HepG2 (cell line): ENCODE data around the gene RAPGEF2. TPM values are rescaled to one million over a fixed set of nuclear protein-coding genes. Genes with fewer than 3 reads are reported as not detected.

Experiments used
- ATAC-seq: fragments of 200-7000 bp; cut with Tn5 transposase; 3 replicates; pipeline ENCODE4 v1.9.1; 2020; ENCODE audit warnings: mild to moderate bottlenecking, moderate library complexity
- BruUV-seq: library from RNA; stranded (reverse); fragments of 400-500 nt; replicated peaks from 2 replicates; lab custom pipeline; 2021; lab: Mats Ljungman, UMichigan
- CTCF ChIA-PET: fragments of 300-600 bp; formaldehyde crosslinking; extraction: SDS; loops from one replicate; lab custom pipeline; 2021; ENCODE audit warnings: low total read pairs, inconsistent platforms, low intra/inter-chr PET ratio; lab: Yijun Ruan, JAX
- POLR2A ChIA-PET: fragments of 350-600 bp; sonication (Branson Sonifier 250); formaldehyde crosslinking; loops from one replicate; lab custom pipeline; 2020; ENCODE audit warnings: antibody characterized with exemption, inconsistent platforms; lab: Yijun Ruan, JAX
- DNase-seq: peaks from one replicate; pipeline ENCODE4 v3.0.0-alpha.2; 2015; ENCODE audit warnings: low spot score
- FAIRE-seq: peaks from 3 replicates; lab custom pipeline; 2011; peaks lifted over from hg19 to GRCh38; lab: Jason Lieb, UNC
- H2AFZ ChIP-seq: one replicate; pipeline ENCODE4 v1.6.1; 2011; ENCODE audit warnings: low read length, inconsistent platforms
- H3K27ac ChIP-seq: fragments of 300-600 bp; 3 replicates; pipeline ENCODE4 v1.8.0; 2011; ENCODE audit warnings: mixed run types, mild to moderate bottlenecking, mixed read lengths, low read length, inconsistent platforms; ENCODE audit not compliant: insufficient read depth; ENCODE audit errors: extremely low read length
- H3K27me3 ChIP-seq, 2 experiments: fragments of 200-600 bp in 1 of 2; 2 replicates in 1 of 2; 3 replicates in 1 of 2; pipeline versions ENCODE4 v1.6.0 to v1.8.0; 2011; ENCODE audit warnings: low read length in 2 of 2, mild to moderate bottlenecking in 2 of 2, moderate library complexity in 2 of 2, inconsistent platforms in 1 of 2; ENCODE audit not compliant: insufficient read depth in 2 of 2, control insufficient read depth in 1 of 2
- H3K36me3 ChIP-seq, 2 experiments: fragments of 200-600 bp in 1 of 2; replicated peaks in 1 of 2; 2 replicates in 1 of 2; 3 replicates in 1 of 2; pipeline versions ENCODE4 v1.5.1 to v1.8.0; 2011; ENCODE audit warnings: low read length in 2 of 2, inconsistent platforms in 1 of 2; ENCODE audit not compliant: insufficient read depth in 2 of 2, control insufficient read depth in 1 of 2
- H3K4me1 ChIP-seq: 2 replicates; pipeline ENCODE4 v1.5.1; 2012; ENCODE audit warnings: low read length, inconsistent platforms; ENCODE audit not compliant: insufficient read depth
- H3K4me2 ChIP-seq: 2 replicates; pipeline ENCODE4 v1.6.0; 2011; ENCODE audit warnings: low read depth, low read length, inconsistent platforms
- H3K4me3 ChIP-seq, 3 experiments: fragments of 200-600 bp in 1 of 3; sonication (generic), shearing (Covaris generic) in 1 of 3; replicated peaks in 1 of 3; 2 replicates each; pipeline ENCODE4 v1.5.1; 2011 to 2016; ENCODE audit warnings: low read length in 3 of 3, inconsistent platforms in 2 of 3, low read depth in 2 of 3, mild to moderate bottlenecking in 2 of 3, control low read depth in 1 of 3, mixed read lengths in 1 of 3; ENCODE audit not compliant: insufficient read depth in 1 of 3
- H3K79me2 ChIP-seq: one replicate; pipeline ENCODE4 v1.6.1; 2011; ENCODE audit warnings: low read length, inconsistent platforms; ENCODE audit not compliant: insufficient read depth
- H3K9ac ChIP-seq: 2 replicates; pipeline ENCODE4 v1.6.0; 2011; ENCODE audit warnings: mild to moderate bottlenecking, low read depth, low read length, inconsistent platforms; ENCODE audit not compliant: insufficient read depth
- H3K9me3 ChIP-seq: 2 replicates; pipeline ENCODE4 v1.5.1; 2012; ENCODE audit warnings: mild to moderate bottlenecking, low read length
- H4K20me1 ChIP-seq: 2 replicates; pipeline ENCODE4 v1.6.0; 2011; ENCODE audit warnings: inconsistent platforms, mild to moderate bottlenecking, low read length, moderate library complexity; ENCODE audit not compliant: insufficient read depth
- ARHGAP35 ChIP-seq: sonication (generic); formaldehyde crosslinking; IDR thresholded peaks from 2 replicates; pipeline ENCODE4 v1.9.0; 2022; ENCODE audit warnings: mild to moderate bottlenecking, inconsistent platforms, moderate library complexity, missing genetic modification reagents, borderline replicate concordance
- DDIT3 ChIP-seq: sonication (generic); formaldehyde crosslinking; IDR thresholded peaks from 2 replicates; pipeline ENCODE4 v1.4.0; 2020; ENCODE audit warnings: mild to moderate bottlenecking, missing genetic modification reagents
- ELF4 ChIP-seq: sonication (generic); formaldehyde crosslinking; IDR thresholded peaks from 2 replicates; pipeline ENCODE4 v1.5.0; 2020; ENCODE audit warnings: missing genetic modification reagents, mild to moderate bottlenecking, moderate library complexity, borderline replicate concordance
- ETV5 ChIP-seq: IDR thresholded peaks from 2 replicates; pipeline ENCODE4 v1.6.1; 2018; ENCODE audit warnings: missing biosample characterization, missing genetic modification reagents, inconsistent platforms, borderline replicate concordance
- KDM5B ChIP-seq: sonication (generic); formaldehyde crosslinking; IDR thresholded peaks from 2 replicates; pipeline ENCODE4 v1.4.0; 2020; ENCODE audit warnings: missing genetic modification reagents, mild to moderate bottlenecking, borderline replicate concordance
- KLF15 ChIP-seq: sonication (generic); formaldehyde crosslinking; IDR thresholded peaks from 2 replicates; pipeline ENCODE4 v1.8.1; 2023; ENCODE audit warnings: borderline replicate concordance, mild to moderate bottlenecking, inconsistent platforms, missing genetic modification reagents, mixed read lengths
- KMT2B ChIP-seq: IDR thresholded peaks from 2 replicates; pipeline ENCODE4 v1.6.1; 2016; ENCODE audit warnings: missing genetic modification reagents, missing compliant biosample characterization
- MAFK ChIP-seq, 2 experiments: IDR thresholded peaks in 1 of 2; conservative IDR thresholded peaks in 1 of 2; 2 replicates each; pipeline ENCODE4 v1.6.1; 2011; ENCODE audit warnings: improper control_type of control experiment in 2 of 2, low read length in 2 of 2
- MBD4 ChIP-seq: IDR thresholded peaks from 2 replicates; pipeline ENCODE4 v1.6.1; 2012; ENCODE audit warnings: low read length, inconsistent platforms, borderline replicate concordance
- MIXL1 ChIP-seq: IDR thresholded peaks from 2 replicates; pipeline ENCODE4 v1.6.1; 2016
- NCOA1 ChIP-seq: sonication (generic); formaldehyde crosslinking; IDR thresholded peaks from 2 replicates; pipeline ENCODE4 v1.9.0; 2021; ENCODE audit warnings: missing genetic modification reagents
- PHB2 ChIP-seq: fragments of 450-650 bp; IDR thresholded peaks from 2 replicates; pipeline ENCODE4 v1.6.1; 2018; ENCODE audit not compliant: partially characterized antibody
- SRF ChIP-seq: IDR thresholded peaks from 2 replicates; pipeline ENCODE4 v1.6.1; 2011; ENCODE audit warnings: mild to moderate bottlenecking, low read depth, low read length, moderate library complexity
- THAP8 ChIP-seq: sonication (generic); formaldehyde crosslinking; IDR thresholded peaks from 2 replicates; pipeline ENCODE4 v1.5.1; 2020; ENCODE audit warnings: missing genetic modification reagents, mild to moderate bottlenecking, borderline replicate concordance
- ZBTB42 ChIP-seq: sonication (generic); formaldehyde crosslinking; IDR thresholded peaks from 2 replicates; pipeline ENCODE4 v1.5.0; 2020; ENCODE audit warnings: mild to moderate bottlenecking, missing genetic modification reagents
- ZFYVE20 ChIP-seq: sonication (generic); formaldehyde crosslinking; IDR thresholded peaks from 2 replicates; pipeline ENCODE4 v1.8.0; 2023; ENCODE audit warnings: low read depth, mild to moderate bottlenecking, moderate library complexity, missing genetic modification reagents, borderline replicate concordance
- ZNF468 ChIP-seq: sonication (generic); formaldehyde crosslinking; IDR thresholded peaks from 2 replicates; pipeline ENCODE4 v1.8.0; 2022; ENCODE audit warnings: mild to moderate bottlenecking, moderate library complexity, missing genetic modification reagents
- ZNF597 ChIP-seq: sonication (generic); formaldehyde crosslinking; IDR thresholded peaks from 2 replicates; pipeline ENCODE4 v1.5.0; 2020; ENCODE audit warnings: missing genetic modification reagents
- ZNF598 ChIP-seq: sonication (generic); formaldehyde crosslinking; IDR thresholded peaks from 2 replicates; pipeline ENCODE4 v1.5.1; 2020; ENCODE audit warnings: mild to moderate bottlenecking, missing genetic modification reagents, borderline replicate concordance
- WGBS: methylation state at CpG from one replicate; pipeline ENCODE4 v1.1.6; 2017; ENCODE audit warnings: low lambda C conversion rate; 5-methylcytosine and 5-hydroxymethylcytosine counted together
- in situ Hi-C: cut with HindIII; loops from 2 replicates; pipeline ENCODE4 v1.10.0; 2017; ENCODE audit warnings: low pct_unique_long_range_greater_than_20kb; ENCODE audit not compliant: extremely low pct_ligation_motif_present
- intact Hi-C: fragments of 100-400 bp; cut with micrococcal nuclease; formaldehyde crosslinking; loops from one replicate; pipeline ENCODE4 v1.10.0; 2022; ENCODE audit not compliant: unreplicated experiment
- polyA plus RNA-seq, 8 experiments: library from polyadenylated mRNA; depleted of rRNA in 3 of 8; stranded (reverse) in 7 of 8; unstranded in 1 of 8; fragments of >200 nt; fragmentation: Illumina TruSeq in 4 of 8; extraction: Trizol in 4 of 8; gene quantifications; 2 replicates each; pipeline versions ENCODE4 v1.2.1 to v1.2.3, GENCODE V29; 2011 to 2016; ENCODE audit warnings: low read depth in 4 of 8, missing spikeins in 1 of 8, mixed read lengths in 1 of 8; ENCODE audit not compliant: insufficient read depth in 1 of 8
- total RNA-seq, 5 experiments: library from RNA; depleted of rRNA; stranded (reverse); fragments of >200 nt; fragmentation: Illumina TruSeq; extraction: Trizol; gene quantifications; 2 replicates each; pipeline ENCODE4 v1.2.3, GENCODE V29; 2016; ENCODE audit warnings: low read depth in 1 of 5

RAPGEF2 gene
- total and polyA plus RNA-seq, 2 of the 13 experiments (the other 11 are each of a cell fraction or from before 2014, with no cell fraction given) = 19.2 to 23.0 TPM

GRCh38 chr4:159346681-159347080 is 243.8 kb downstream of the RAPGEF2 start:
- no peak for DNase-seq
- H3K9me3 ChIP-seq = no peaks in the 10 kb centered on the region
- H3K79me2 ChIP-seq = no peaks in the 10 kb centered on the region
- intact Hi-C loops (no loop called here), in situ Hi-C loops (no loop called here)
- H3K4me2 ChIP-seq = no peak overlapping the region
- peaks cover 4% of the 10 kb centered on the region for H3K4me1 ChIP-seq
- FAIRE-seq = no peak
- ChIA-PET CTCF (no interaction called here), POLR2A (no interaction called here)
- TF ChIP-seq MAFK (conservative IDR thresholded peaks at IDR 0.05 in 1 of 2, IDR thresholded peaks at IDR 0.05 in 1 of 2; ENCODE audit: low read length in 2 of 2) (no peak), ZBTB42 (no peak), KMT2B (CRISPR knock-in tag) (no peak), ZNF468 (CRISPR knock-in tag) (no peak), ETV5 (CRISPR knock-in tag) (no peak)
- H3K27ac ChIP-seq = no peak overlapping the region
- no peaks in the 10 kb centered on the region for H3K27me3 ChIP-seq
- H4K20me1 ChIP-seq = no peaks in the 10 kb centered on the region
- ATAC-seq = no peak
- H2AFZ ChIP-seq = no peak overlapping the region
- H3K9ac ChIP-seq = no peak overlapping the region
- no TSS peak for BruUV-seq
- WGBS = 97% methylated on average over 5 of the region's 5 CpGs
- H3K36me3 ChIP-seq = peaks cover 8 to 30% of the 10 kb centered on the region in 2 experiments
- no peak overlapping the region for H3K4me3 ChIP-seq

GRCh38 chr4:159347813-159348212 is 244.9 kb downstream of the RAPGEF2 start:
- Histone ChIP-seq H3K9ac (no peak overlapping the region), H3K4me3 (no peak overlapping the region), H3K9me3 (no peaks in the 10 kb centered on the region), H3K36me3 (peaks cover 7 to 34% of the 10 kb centered on the region in 2 experiments), H3K4me1 (no peaks in the 10 kb centered on the region), H2AFZ (no peak overlapping the region), H4K20me1 (no peaks in the 10 kb centered on the region), H3K4me2 (no peak overlapping the region), H3K27me3 (no peaks in the 10 kb centered on the region), H3K27ac (no peak overlapping the region), H3K79me2 (no peaks in the 10 kb centered on the region)
- WGBS = 98% methylated on average over 9 of the region's 9 CpGs
- no peak for DNase-seq
- intact Hi-C loops (no loop called here), in situ Hi-C loops (no loop called here)
- no peak for ATAC-seq
- TF ChIP-seq MIXL1 (CRISPR knock-in tag) (no peak), ZNF598 (CRISPR knock-in tag) (no peak), SRF (no peak), ELF4 (CRISPR knock-in tag) (no peak), DDIT3 (CRISPR knock-in tag) (no peak), ZNF597 (CRISPR knock-in tag) (no peak), ZFYVE20 (CRISPR knock-in tag) (no peak), KDM5B (no peak), ARHGAP35 (no peak), NCOA1 (CRISPR knock-in tag) (no peak), KLF15 (CRISPR knock-in tag) (no peak), THAP8 (CRISPR knock-in tag) (no peak), PHB2 (no peak), MBD4 (no peak)
- no peak for FAIRE-seq
- BruUV-seq = no TSS peak
- POLR2A ChIA-PET = no interaction called here
- CTCF ChIA-PET = no interaction called here
